Measurements from ENCODE around the gene CYP4Z1. TPM values are rescaled to one million over a fixed set of nuclear protein-coding genes. Genes with fewer than 3 reads are reported as not detected.
"Not testable (repeated sequence)": the region's sequence is repeated elsewhere in the genome, so short reads cannot be mapped to it uniquely, and the experiment has no call there.

Gene CYP4Z1
- polyA plus RNA-seq, 4 donors, result 0.19 to 0.77 (median 0.27) TPM

- not testable (repeated sequence) for DNase-seq (ENCODE audit: low read depth in 4 of 4, low spot score in 3 of 4)
Measured at GRCh38 chr1:47126997-47127396, 60.0 kb downstream of the CYP4Z1 start.

DNA sequence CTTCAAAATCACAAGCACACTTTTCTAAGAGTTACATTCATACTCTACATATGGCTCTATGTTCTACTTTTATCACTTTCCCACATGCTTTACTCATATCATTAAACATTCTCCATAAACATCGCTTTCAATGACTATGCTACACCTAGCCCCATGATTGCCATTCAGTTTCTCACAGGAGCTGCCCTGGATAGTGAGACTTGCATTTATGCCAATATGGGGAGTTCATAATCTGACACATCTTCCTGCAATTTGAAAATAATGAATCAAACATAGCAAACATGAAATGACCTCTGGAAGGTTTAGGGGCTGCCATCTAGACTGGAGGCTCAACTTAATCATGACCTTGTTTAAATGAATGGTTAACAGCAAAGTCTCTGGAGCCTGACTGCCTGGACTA lies 61.2 kb downstream of the CYP4Z1 start:
- DNase-seq (ENCODE audit: low read depth in 4 of 4, low spot score in 3 of 4), result no peak

DNA sequence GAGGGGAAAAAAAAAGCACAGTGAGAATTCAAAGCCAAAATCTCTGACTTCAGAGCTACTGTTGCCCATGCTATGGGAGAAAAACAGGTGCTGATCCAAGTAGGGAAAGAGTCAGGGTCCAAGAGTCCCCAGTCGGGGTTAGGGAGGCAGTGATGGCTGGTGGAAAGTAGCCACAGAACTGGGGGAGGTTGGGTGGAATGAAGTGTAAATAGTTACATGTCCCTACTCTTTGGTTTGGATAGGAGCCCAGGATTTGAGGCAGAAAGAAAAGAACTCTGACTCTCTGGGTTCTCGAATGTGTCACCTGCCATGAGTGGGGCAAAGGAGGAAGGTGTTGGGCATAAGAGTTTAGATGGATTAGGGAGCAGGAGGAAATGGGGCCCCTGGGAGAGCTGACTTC lies 61.8 kb downstream of the CYP4Z1 start:
- DNase-seq (ENCODE audit: low read depth in 4 of 4, low spot score in 3 of 4), result not testable (repeated sequence)

- not testable (repeated sequence) for DNase-seq (ENCODE audit: low read depth in 4 of 4, low spot score in 3 of 4)
Measured at GRCh38 chr1:47129489-47130230, 62.6 kb downstream of the CYP4Z1 start.

- not testable (repeated sequence) for DNase-seq (ENCODE audit: low read depth in 4 of 4, low spot score in 3 of 4)
Measured at GRCh38 chr1:47132665-47133064, 65.6 kb downstream of the CYP4Z1 start.

DNA sequence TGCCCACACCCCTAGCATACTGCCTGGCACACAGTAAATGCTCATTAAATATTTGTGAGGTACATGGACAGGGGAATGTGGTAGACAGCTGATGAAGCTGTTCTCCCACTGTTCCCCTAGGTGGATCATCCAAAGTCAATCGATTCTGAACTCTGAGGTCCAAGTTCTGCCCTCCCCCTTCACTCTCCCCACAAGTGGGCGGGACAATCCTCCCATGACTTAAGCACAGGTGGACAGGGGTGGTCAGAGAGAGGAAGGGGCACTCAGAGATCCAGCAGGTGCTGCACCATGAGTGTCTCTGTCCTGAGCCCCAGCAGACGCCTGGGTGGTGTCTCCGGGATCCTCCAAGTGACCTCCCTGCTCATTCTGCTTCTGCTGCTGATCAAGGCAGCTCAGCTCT lies 70.2 kb downstream of the CYP4Z1 start, which contains the start of gene CYP4A22:
CYP4A22 (plus strand) TSS at position 244 of the 400 bp plus-strand sequence; CDS start at position 289, 45 bp downstream.
- no peak for DNase-seq (ENCODE audit: low read depth in 4 of 4, low spot score in 3 of 4)

DNA sequence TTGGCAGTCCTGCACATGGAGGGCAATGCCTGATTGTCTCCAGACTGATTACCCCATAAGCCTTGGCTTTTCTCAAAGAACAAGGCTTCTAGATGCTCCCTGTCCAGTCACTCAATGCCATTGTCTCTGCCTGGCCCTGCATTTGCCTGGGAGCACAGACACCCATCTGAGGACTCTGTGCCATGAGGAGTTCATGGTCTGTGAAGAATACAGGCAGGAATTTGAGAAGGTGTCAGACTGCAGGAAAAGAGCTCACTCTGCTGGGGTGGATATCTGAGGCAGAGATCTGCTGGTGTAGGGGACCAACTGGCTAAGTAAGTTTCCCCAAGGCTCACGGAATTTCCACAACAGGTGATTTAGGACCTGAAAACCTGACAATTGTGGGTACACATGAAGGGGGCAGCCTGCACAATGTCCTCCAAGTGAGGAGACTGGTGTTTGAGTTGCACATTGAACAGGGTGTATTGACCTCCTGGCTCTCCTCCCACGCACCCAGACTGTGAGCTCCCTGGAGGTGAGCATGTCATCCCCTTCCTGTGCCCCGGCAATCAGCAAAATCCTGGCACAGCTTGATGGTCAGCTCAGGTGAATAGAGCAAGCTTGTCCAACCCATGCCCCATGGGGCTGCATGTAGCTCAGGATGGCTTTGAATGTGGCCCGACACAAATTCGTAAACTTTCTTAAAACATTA lies 71.0 kb downstream of the CYP4Z1 start:
- DNase-seq (ENCODE audit: low read depth in 4 of 4, low spot score in 3 of 4), result no peak

DNA sequence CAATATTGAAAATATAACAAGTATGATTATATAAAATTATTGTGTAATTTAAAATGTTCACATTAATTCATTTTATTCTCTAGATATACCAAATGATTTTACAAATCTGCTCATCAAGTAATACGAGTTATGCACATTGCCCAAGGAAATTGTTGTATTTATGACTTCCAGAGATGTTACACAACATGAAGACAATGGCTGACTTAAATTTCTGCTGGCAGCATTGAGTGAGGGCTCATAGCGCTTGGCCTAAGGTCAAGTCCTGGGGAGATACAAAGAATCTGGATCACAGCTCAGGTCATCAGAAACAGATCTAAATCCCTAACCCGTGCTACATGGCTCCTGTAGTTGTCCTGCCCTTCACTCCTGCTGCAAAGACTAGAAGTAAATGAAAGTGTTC lies 73.3 kb downstream of the CYP4Z1 start:
- DNase-seq (ENCODE audit: low read depth in 4 of 4, low spot score in 3 of 4), result not testable (repeated sequence)

- DNase-seq (ENCODE audit: low read depth in 4 of 4, low spot score in 3 of 4), result not testable (repeated sequence)
Measured at GRCh38 chr1:47143654-47144053, 76.6 kb downstream of the CYP4Z1 start.

DNA sequence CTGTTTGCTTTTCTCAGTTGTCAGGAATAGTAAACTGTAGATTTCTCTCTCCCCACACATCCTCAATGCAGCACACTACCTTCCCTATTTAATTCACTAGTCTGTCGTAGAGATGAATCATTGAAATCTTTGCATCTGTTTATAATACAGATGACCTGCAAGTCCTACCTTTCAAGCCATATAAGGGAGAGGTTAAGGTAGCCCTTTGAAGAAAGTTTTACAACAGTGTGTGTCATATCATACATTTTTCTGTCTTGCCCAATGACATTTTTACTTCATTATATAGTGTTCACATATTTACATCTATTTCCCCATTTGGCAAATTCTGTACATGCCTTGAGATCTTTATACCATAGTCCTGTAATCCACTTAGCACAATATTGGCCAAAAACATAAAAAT lies 79.5 kb downstream of the CYP4Z1 start:
- DNase-seq (ENCODE audit: low read depth in 4 of 4, low spot score in 3 of 4), result not testable (repeated sequence)

DNA sequence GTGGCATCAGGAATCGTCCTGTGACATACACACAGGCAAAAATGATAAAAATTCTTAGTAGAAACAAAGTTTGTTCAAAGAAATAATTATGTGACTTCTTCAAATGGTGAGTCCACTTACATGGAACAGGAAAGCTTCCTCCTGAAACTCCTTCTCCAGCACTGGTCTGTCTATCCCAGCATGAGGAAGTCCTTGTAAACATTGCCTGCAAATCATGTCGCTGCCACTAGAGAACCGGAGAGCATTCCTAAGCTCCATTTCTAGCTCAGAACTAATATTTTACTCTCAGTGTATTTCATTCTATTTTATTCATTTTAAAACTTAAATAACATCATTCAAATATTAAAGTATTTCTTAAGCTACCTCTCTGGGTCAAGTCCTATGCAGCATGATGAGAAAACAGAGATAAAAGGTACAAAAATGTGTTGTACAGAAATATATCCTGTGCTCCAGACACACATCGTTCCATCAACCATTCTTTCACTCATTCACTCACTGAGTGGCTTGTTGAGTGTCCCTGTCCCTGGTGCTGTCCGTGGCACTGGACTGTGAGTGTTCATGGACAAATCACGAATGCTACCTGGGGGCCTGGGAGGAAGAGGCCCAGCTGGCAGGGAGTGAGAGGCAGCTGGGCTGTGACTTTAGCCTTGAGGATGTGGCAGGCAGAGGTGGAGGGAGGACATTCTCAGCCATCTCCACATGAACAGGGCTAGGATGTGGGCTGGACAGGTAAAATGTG lies 80.2 kb downstream of the CYP4Z1 start:
- no peak for DNase-seq (ENCODE audit: low read depth in 4 of 4, low spot score in 3 of 4)

GRCh38 chr1:47149162-47149561 lies 82.1 kb downstream of the CYP4Z1 start:
- not testable (repeated sequence) for DNase-seq (ENCODE audit: low read depth in 4 of 4, low spot score in 3 of 4)

DNA sequence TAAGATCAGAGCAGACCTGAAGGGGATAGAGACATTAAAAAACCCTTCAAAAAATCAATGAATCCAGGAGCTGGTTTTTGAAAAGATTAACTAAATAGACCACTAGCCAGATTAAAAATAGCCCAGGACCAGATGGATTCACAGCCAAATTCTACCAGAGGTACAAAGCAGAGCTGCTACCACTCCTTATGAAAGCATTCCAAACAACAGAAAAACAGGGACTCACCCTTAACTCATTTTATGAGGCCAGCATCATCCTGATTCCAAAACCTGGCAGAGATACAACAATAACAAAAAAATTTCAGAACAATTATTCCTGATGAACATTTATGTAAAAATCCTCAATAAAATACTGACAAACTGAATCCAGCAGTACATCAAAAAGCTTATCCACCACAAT lies 89.4 kb downstream of the CYP4Z1 start:
- DNase-seq (ENCODE audit: low read depth in 4 of 4, low spot score in 3 of 4), result not testable (repeated sequence)

DNA sequence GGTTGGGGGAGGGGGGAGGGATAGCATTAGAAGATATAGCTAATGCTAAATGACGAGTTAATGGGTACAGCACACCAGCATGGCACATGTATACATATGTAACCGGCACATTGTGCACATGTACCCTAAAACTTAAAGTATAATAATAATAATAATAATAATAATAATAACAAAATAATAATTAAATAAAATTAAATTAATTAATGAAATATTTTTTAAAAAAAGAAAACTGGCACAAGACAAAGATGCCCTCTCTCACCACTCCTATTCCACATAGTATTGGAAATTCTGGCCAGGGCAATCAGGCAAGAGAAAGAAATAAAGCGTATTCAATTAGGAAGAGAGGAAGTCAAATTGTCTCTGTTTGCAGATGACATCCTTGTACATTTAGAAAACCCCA lies 90.9 kb downstream of the CYP4Z1 start:
- not testable (repeated sequence) for DNase-seq (ENCODE audit: low read depth in 4 of 4, low spot score in 3 of 4)

DNA sequence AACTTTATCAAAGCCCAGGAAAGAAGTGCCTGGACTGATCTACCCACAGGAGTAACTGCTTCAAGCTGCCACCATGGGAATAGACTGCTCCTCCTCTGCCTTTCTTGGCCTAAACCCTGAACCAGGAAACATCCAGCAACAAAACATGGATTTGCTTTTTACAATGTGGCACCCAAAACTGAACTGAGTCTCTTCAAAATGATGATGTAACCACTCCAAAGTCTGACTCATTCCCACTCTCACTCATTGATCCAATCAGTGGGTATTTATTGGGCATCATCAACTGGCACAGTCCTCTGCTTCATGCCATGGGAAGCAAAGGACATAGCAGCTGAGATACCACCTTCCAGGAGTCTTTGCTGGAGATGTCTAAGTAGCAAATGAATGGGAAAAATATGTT lies 93.7 kb downstream of the CYP4Z1 start:
- DNase-seq (ENCODE audit: low read depth in 4 of 4, low spot score in 3 of 4), result no peak

DNA sequence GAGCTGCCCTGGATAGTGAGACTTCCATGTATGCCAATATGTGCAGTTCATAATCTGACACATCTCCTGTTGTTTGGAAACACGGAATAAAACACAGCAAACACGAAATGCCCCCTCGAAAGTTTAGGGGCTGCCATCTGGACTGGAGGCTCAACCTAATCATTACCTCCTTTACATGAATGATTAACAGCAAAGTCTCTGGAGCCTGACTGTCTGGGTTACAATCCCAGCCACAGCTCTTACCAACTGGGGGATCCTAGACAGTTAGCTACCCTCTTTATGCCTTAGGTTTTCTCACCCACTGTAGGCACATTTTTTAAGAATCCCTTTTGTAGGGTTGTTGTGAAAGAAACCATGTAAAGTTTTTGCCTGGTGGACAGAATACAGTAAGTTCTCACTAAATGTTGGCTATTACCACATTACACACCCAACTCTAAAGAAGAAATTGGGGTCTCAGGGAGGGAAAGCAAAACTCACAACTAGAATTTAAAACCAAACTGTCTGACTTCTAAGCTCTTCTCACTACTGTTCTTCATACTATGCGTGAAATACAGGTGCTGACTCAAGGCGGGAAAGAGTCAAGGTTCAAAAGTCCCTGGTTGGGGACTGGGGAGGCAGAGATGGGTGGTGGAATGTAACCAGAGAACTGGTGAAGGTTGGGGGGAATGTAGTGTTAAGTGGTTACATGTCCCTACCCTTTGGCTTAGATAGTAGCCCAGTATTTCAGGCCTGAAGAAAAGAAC lies 94.4 kb downstream of the CYP4Z1 start:
- DNase-seq (ENCODE audit: low read depth in 4 of 4, low spot score in 3 of 4), result no peak

DNA sequence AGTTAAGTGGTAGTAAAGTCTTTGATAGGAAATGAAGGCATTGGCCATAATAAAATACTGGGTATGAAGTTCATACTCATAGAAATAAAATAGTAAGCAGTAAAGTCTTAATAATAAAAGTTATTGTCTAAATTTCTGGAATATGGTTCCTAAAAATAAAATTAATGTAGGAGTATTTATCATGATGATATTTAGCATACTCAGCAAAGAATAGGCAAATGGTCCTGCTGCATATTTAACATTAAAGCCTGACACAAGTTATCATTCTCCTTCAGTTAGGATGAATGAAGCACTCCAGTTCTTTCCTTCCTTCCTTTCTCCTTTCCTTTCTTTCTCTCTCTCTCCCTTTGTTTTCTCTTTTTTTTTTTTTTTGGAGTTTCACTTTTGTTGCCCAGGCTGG lies 97.5 kb downstream of the CYP4Z1 start:
- DNase-seq (ENCODE audit: low read depth in 4 of 4, low spot score in 3 of 4), result no peak

All from right renal pelvis (tissue), 4 donors.